ENCODE data around the gene SYT3. TPM values are rescaled to one million over a fixed set of nuclear protein-coding genes. Genes with fewer than 3 reads are reported as not detected.
A peak's percentile ranks its signal among the peaks of the same experiment; 100 is the strongest.

Gene SYT3
- total RNA-seq, 1 donor from 2014 or later, result 0.47 TPM

DNA sequence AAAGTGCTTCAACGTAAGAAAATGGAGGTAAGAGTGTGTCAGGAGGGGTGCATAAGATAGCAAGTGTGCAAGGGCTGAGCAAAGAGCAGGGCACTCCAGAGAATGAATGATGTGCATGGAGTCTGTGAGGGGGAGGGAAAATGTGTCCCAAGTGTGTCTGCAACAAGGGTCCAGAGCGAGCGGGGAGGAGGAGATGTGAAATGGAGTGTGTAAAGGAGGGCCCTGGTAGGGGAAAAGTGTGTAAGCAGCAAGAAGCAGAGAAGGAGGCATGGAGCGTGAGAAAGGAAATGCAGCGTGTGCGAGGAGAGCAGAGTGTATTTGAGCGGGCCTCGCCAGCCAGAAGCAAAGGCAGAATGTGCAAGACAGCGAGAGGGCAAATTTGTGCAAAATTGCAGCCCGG lies 21.3 kb upstream of the SYT3 start:
- H3K4me3 Mint-ChIP-seq (ENCODE audit: unreplicated experiment), result no peak overlapping the region

DNA sequence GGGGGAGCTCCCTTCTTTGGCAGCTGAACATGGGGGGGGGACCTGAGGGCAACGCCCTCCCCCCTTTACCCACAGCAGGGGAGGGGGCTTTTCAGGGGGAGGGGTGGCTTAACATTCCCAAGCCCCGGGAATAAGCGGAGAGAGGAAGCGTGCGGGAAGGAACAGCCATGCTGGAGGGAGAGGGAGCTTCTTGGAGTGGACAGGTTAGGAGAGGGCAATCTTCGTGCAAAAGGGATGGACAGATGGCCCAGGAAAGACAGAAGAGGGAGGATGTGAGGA lies 20.3 kb upstream of the SYT3 start:
- Mint-ChIP-seq H3K27me3 (ENCODE audit: low read depth) (peaks cover 26% of the 10 kb centered on the region), H3K27ac (ENCODE audit: unreplicated experiment) (no peak overlapping the region), H3K4me1 (ENCODE audit: low read depth) (peaks cover 19% of the 10 kb centered on the region), H3K4me3 (ENCODE audit: unreplicated experiment) (no peak overlapping the region), H3K36me3 (ENCODE audit: low read depth) (no peaks in the 10 kb centered on the region), H3K9me3 (ENCODE audit: low read depth) (peaks cover 2% of the 10 kb centered on the region)
- TF ChIP-seq, protein P1, sequence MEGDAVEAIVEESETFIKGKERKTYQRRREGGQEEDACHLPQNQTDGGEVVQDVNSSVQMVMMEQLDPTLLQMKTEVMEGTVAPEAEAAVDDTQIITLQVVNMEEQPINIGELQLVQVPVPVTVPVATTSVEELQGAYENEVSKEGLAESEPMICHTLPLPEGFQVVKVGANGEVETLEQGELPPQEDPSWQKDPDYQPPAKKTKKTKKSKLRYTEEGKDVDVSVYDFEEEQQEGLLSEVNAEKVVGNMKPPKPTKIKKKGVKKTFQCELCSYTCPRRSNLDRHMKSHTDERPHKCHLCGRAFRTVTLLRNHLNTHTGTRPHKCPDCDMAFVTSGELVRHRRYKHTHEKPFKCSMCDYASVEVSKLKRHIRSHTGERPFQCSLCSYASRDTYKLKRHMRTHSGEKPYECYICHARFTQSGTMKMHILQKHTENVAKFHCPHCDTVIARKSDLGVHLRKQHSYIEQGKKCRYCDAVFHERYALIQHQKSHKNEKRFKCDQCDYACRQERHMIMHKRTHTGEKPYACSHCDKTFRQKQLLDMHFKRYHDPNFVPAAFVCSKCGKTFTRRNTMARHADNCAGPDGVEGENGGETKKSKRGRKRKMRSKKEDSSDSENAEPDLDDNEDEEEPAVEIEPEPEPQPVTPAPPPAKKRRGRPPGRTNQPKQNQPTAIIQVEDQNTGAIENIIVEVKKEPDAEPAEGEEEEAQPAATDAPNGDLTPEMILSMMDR (IDR thresholded peaks at IDR 0.05), result no peak
- no peak for DNase-seq (ENCODE audit: low spot score)

More for the DNA sequence above, 21.3 kb upstream of the SYT3 start:
- TF ChIP-seq, protein P1 (IDR thresholded peaks at IDR 0.05), result no peak
- Mint-ChIP-seq H3K9me3 (ENCODE audit: low read depth) (no peaks in the 10 kb centered on the region), H3K36me3 (ENCODE audit: low read depth) (no peaks in the 10 kb centered on the region), H3K27me3 (ENCODE audit: low read depth) (peaks cover 26% of the 10 kb centered on the region), H3K27ac (ENCODE audit: unreplicated experiment) (no peak overlapping the region), H3K4me1 (ENCODE audit: low read depth) (peaks cover 19% of the 10 kb centered on the region)
- DNase-seq (ENCODE audit: low spot score), result no peak

DNA sequence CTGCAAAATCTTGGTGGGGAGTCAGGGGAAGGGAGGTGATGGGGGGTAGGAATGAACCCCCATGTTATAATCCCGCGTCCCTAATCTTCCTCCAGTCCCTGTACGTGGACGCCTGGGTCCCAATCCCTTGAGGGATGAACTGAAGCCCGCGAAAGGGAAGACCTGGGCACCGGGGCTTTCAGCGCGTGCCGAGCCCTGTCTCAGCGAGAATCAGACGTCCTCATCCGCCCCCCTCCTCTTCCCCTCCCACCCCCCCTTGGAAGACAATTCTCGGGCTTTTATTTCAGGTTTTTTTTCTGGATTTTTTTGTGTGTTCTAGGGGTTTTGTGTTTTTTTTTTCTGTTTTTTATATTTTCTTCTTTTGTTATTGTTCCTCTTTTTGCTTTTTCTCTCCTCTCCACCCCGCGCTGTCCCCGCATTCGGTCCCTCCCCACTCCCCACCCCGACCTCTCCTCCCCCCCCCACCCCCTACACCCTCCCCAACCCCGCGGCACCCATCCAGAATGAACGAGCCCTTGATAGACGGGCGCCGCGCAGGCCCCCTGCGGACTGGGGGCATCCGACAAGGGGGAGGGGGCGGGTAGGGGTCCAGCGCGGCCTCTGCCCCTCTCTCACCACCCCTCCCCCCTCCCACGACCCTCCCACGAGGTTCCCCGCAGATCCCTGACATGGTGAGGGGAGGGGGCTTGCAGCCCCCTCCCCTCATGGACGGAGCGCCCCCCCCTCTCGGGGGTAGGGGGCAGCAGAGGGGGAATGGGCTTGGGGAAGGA lies 19.8 kb upstream of the SYT3 start:
- H3K9me3 Mint-ChIP-seq (ENCODE audit: low read depth), result peaks cover 5% of the 10 kb centered on the region
- peak overlapping the region; percentile 44 for H3K4me3 Mint-ChIP-seq (ENCODE audit: unreplicated experiment)
- DNase-seq (ENCODE audit: low spot score), result no peak
- H3K27me3 Mint-ChIP-seq (ENCODE audit: low read depth), result peaks cover 29% of the 10 kb centered on the region
- H3K4me1 Mint-ChIP-seq (ENCODE audit: low read depth), result peaks cover 19% of the 10 kb centered on the region
- TF ChIP-seq, protein P1 (IDR thresholded peaks at IDR 0.05), result no peak
- H3K27ac Mint-ChIP-seq (ENCODE audit: unreplicated experiment), result no peak overlapping the region
- H3K36me3 Mint-ChIP-seq (ENCODE audit: low read depth), result no peaks in the 10 kb centered on the region

DNA sequence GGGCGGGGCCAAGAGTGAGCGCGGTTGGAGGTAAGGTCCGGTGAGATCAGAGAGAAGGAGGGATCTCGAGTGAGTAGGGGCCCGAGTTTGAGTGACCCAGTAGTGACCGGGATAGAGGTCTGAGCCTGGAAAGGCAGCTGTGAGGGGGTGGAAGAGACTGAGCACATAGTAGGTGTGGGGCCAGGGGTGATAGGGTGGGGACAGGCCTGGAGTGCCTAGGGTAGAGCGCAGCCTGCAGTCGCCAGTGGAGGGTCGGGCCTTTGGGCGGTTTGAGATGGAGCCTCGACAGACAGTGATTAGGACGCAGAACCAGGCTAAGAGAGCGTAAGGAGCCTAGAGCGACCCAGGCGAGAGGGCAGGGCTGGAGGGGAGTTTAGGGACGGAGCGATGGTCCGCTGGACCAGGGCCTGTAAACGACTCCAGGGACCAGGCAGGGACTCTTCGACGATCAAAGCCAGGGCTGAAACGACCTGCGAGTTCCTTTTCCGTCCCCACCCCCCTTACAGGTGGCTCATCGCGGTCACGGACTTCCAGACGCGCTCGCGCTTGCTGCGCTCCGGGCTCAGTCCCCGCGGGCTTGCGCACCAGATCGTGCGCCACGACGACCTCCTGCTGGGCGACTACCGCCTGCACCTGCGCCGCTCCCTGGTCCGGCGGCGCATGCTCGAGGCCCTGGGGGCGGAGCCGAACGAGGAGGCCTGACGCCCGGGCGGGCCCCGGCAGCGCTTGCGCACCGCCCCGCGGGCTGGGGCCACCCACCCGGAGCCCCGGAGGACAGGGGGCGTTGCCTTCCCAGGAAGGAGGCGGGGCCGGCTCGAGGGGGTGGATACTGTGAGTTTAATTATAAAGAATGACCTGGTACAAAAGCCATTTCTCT lies 19.0 kb upstream of the SYT3 start:
- Mint-ChIP-seq H3K36me3 (ENCODE audit: low read depth) (no peaks in the 10 kb centered on the region), H3K4me3 (ENCODE audit: unreplicated experiment) (peak overlapping the region; percentile 95), H3K9me3 (ENCODE audit: low read depth) (peaks cover 5% of the 10 kb centered on the region), H3K27me3 (ENCODE audit: low read depth) (peaks cover 28% of the 10 kb centered on the region), H3K27ac (ENCODE audit: unreplicated experiment) (peak overlapping the region; percentile 97), H3K4me1 (ENCODE audit: low read depth) (peaks cover 19% of the 10 kb centered on the region)
- DNase-seq (ENCODE audit: low spot score), result no peak
- TF ChIP-seq, protein P1 (IDR thresholded peaks at IDR 0.05), result no peak

DNA sequence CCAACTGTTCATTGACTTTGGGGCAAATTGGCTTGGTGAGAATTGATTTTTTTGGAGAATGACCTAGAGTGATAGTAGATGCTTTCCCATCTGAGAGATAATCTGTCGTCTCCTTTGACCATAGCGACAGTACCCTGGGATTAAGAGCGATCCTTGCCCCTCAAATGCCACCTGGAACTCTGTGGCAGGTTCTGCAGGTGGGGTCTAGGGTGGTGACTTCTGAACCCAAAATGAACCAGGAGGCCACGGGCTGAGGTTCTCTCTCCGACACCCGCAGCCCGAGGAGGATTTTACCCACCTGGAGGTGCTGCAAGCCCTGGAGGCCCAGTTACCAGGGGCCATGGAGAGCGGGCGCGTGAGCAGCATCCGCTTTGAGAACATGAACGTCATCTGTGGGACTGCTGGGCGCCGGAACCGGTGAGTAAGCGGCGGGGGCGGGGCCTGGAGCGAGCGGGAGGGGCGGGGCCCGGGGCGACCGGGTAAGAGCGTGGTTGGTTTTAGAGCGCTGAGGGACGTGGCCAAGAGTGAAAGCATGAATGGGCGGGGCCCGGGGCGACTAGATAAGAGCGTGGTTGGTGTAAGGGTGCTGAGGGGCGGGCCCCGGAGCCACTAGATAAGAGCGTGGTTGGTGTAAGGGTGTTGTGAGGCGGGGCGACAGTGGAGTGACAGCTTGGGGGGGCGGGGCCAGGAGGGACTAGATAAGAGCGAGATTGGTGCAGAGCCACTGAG lies 18.2 kb upstream of the SYT3 start:
- H3K27ac Mint-ChIP-seq (ENCODE audit: unreplicated experiment), result peak overlapping the region; percentile 97
- no peaks in the 10 kb centered on the region for H3K36me3 Mint-ChIP-seq (ENCODE audit: low read depth)
- no peak for DNase-seq (ENCODE audit: low spot score)
- TF ChIP-seq, protein P1 (IDR thresholded peaks at IDR 0.05), result no peak
- peak overlapping the region; percentile 95 for H3K4me3 Mint-ChIP-seq (ENCODE audit: unreplicated experiment)
- H3K9me3 Mint-ChIP-seq (ENCODE audit: low read depth), result peaks cover 5% of the 10 kb centered on the region
- H3K27me3 Mint-ChIP-seq (ENCODE audit: low read depth), result peaks cover 24% of the 10 kb centered on the region
- H3K4me1 Mint-ChIP-seq (ENCODE audit: low read depth), result peaks cover 19% of the 10 kb centered on the region

All from chondrocyte (in vitro differentiated cells).